ENCODE measurements around the gene KHDC3L. TPM values are rescaled to one million over a fixed set of nuclear protein-coding genes. Genes with fewer than 3 reads are reported as not detected.

KHDC3L gene
- not detected in 2 replicates for total RNA-seq

GRCh38 chr6:73362358-73362757 lies at the start of gene KHDC3L:
KHDC3L (plus strand) TSS chr6:73362658; CDS start chr6:73362730, 72 bp downstream.
- no peak for DNase-seq
- intact Hi-C loops (cut with micrococcal nuclease) = no loop called here
- Mint-ChIP-seq H3K9me3 (no peaks in the 10 kb centered on the region), H3K36me3 (ENCODE audit: low read depth) (no peaks in the 10 kb centered on the region), H3K27me3 (peaks cover 4% of the 10 kb centered on the region), H3K4me3 (no peak within 1 kb of the TSS), H3K4me1 (no peaks in the 10 kb centered on the region), H3K27ac (no peak within 1 kb of the TSS)

GRCh38 chr6:73314577-73315492 lies 47.6 kb upstream of the KHDC3L start:
- Mint-ChIP-seq H3K4me1 (peaks cover 10% of the 10 kb centered on the region), H3K27ac (no peak overlapping the region), H3K36me3 (ENCODE audit: low read depth) (peaks cover 7% of the 10 kb centered on the region), H3K27me3 (peaks cover 59% of the 10 kb centered on the region), H3K9me3 (peaks cover 18% of the 10 kb centered on the region), H3K4me3 (peak overlapping the region; percentile 62)
- no peak for DNase-seq
- intact Hi-C loops (cut with micrococcal nuclease) = no loop called here

GRCh38 chr6:73323323-73323722 lies 39.1 kb upstream of the KHDC3L start:
- intact Hi-C loops (cut with micrococcal nuclease) = loop anchor here (10.0 kb wide), 1 partner anchor 1789 kb away; no protein-coding TSS in a partner anchor
- DNase-seq = no peak
- Mint-ChIP-seq H3K4me1 (no peaks in the 10 kb centered on the region), H3K27ac (no peak overlapping the region), H3K27me3 (peaks cover 10% of the 10 kb centered on the region), H3K4me3 (no peak overlapping the region), H3K36me3 (ENCODE audit: low read depth) (no peaks in the 10 kb centered on the region), H3K9me3 (peaks cover under 1% of the 10 kb centered on the region)

- peaks cover 18% of the 10 kb centered on the region for H3K27me3 Mint-ChIP-seq
- H3K4me1 Mint-ChIP-seq = no peaks in the 10 kb centered on the region
- no peak for DNase-seq
- no peaks in the 10 kb centered on the region for H3K9me3 Mint-ChIP-seq
- no peaks in the 10 kb centered on the region for H3K36me3 Mint-ChIP-seq (ENCODE audit: low read depth)
- H3K27ac Mint-ChIP-seq = no peak overlapping the region
- intact Hi-C loops (cut with micrococcal nuclease) = loop anchor here (1.0 to 10.0 kb wide), 5 partner anchors 40 to 1791 kb away; no protein-coding TSS in a partner anchor
- H3K4me3 Mint-ChIP-seq = no peak overlapping the region
Observed at GRCh38 chr6:73325656-73326055, 36.8 kb upstream of the KHDC3L start.

GRCh38 chr6:73328790-73329189 lies 33.7 kb upstream of the KHDC3L start:
- Mint-ChIP-seq H3K4me3 (no peak overlapping the region), H3K27me3 (peaks cover 36% of the 10 kb centered on the region), H3K9me3 (no peaks in the 10 kb centered on the region), H3K36me3 (ENCODE audit: low read depth) (no peaks in the 10 kb centered on the region), H3K27ac (no peak overlapping the region), H3K4me1 (no peaks in the 10 kb centered on the region)
- DNase-seq = no peak
- intact Hi-C loops (cut with micrococcal nuclease) = loop anchor here (5.0 to 10.0 kb wide), 2 partner anchors 196 to 1794 kb away; no protein-coding TSS in a partner anchor

- Mint-ChIP-seq H3K36me3 (ENCODE audit: low read depth) (no peaks in the 10 kb centered on the region), H3K9me3 (no peaks in the 10 kb centered on the region), H3K4me3 (no peak overlapping the region), H3K4me1 (no peaks in the 10 kb centered on the region), H3K27ac (no peak overlapping the region), H3K27me3 (peaks cover 36% of the 10 kb centered on the region)
- intact Hi-C loops (cut with micrococcal nuclease) = loop anchor here (5.0 to 10.0 kb wide), 2 partner anchors 197 to 1794 kb away; no protein-coding TSS in a partner anchor
- DNase-seq = no peak
Observed at GRCh38 chr6:73329201-73329600, 33.3 kb upstream of the KHDC3L start.

- intact Hi-C loops (cut with micrococcal nuclease) = no loop called here
- no peaks in the 10 kb centered on the region for H3K36me3 Mint-ChIP-seq (ENCODE audit: low read depth)
- no peak overlapping the region for H3K27ac Mint-ChIP-seq
- H3K9me3 Mint-ChIP-seq = no peaks in the 10 kb centered on the region
- DNase-seq = no peak
- H3K4me3 Mint-ChIP-seq = no peak overlapping the region
- no peaks in the 10 kb centered on the region for H3K4me1 Mint-ChIP-seq
- H3K27me3 Mint-ChIP-seq = peaks cover 18% of the 10 kb centered on the region
Observed at GRCh38 chr6:73339340-73339739, 23.1 kb upstream of the KHDC3L start.

GRCh38 chr6:73340048-73340447 lies 22.4 kb upstream of the KHDC3L start:
- DNase-seq = no peak
- Mint-ChIP-seq H3K36me3 (ENCODE audit: low read depth) (no peaks in the 10 kb centered on the region), H3K4me3 (no peak overlapping the region), H3K9me3 (no peaks in the 10 kb centered on the region), H3K27ac (no peak overlapping the region), H3K27me3 (peaks cover 20% of the 10 kb centered on the region), H3K4me1 (no peaks in the 10 kb centered on the region)
- intact Hi-C loops (cut with micrococcal nuclease) = no loop called here

- Mint-ChIP-seq H3K4me3 (no peak overlapping the region), H3K27ac (no peak overlapping the region), H3K4me1 (no peaks in the 10 kb centered on the region), H3K36me3 (ENCODE audit: low read depth) (no peaks in the 10 kb centered on the region), H3K27me3 (peaks cover 20% of the 10 kb centered on the region), H3K9me3 (no peaks in the 10 kb centered on the region)
- intact Hi-C loops (cut with micrococcal nuclease) = no loop called here
- DNase-seq = no peak
Observed at GRCh38 chr6:73341335-73341734, 21.1 kb upstream of the KHDC3L start.

GRCh38 chr6:73342174-73342573 lies 20.3 kb upstream of the KHDC3L start:
- no peaks in the 10 kb centered on the region for H3K36me3 Mint-ChIP-seq (ENCODE audit: low read depth)
- no peak overlapping the region for H3K4me3 Mint-ChIP-seq
- DNase-seq = no peak
- H3K9me3 Mint-ChIP-seq = no peaks in the 10 kb centered on the region
- intact Hi-C loops (cut with micrococcal nuclease) = no loop called here
- H3K4me1 Mint-ChIP-seq = no peaks in the 10 kb centered on the region
- H3K27me3 Mint-ChIP-seq = peaks cover 22% of the 10 kb centered on the region
- no peak overlapping the region for H3K27ac Mint-ChIP-seq

- DNase-seq = no peak
- Mint-ChIP-seq H3K36me3 (ENCODE audit: low read depth) (no peaks in the 10 kb centered on the region), H3K9me3 (no peaks in the 10 kb centered on the region), H3K4me3 (no peak overlapping the region), H3K4me1 (no peaks in the 10 kb centered on the region), H3K27ac (no peak overlapping the region), H3K27me3 (peaks cover 30% of the 10 kb centered on the region)
- intact Hi-C loops (cut with micrococcal nuclease) = no loop called here
Observed at GRCh38 chr6:73343164-73343563, 19.3 kb upstream of the KHDC3L start.

- no peaks in the 10 kb centered on the region for H3K9me3 Mint-ChIP-seq
- intact Hi-C loops (cut with micrococcal nuclease) = no loop called here
Observed at GRCh38 chr6:73348550-73349204, 13.8 kb upstream of the KHDC3L start.

GRCh38 chr6:73349311-73349710 lies 13.1 kb upstream of the KHDC3L start:
- Mint-ChIP-seq H3K4me3 (no peak overlapping the region), H3K36me3 (ENCODE audit: low read depth) (no peaks in the 10 kb centered on the region), H3K4me1 (no peaks in the 10 kb centered on the region), H3K27ac (no peak overlapping the region), H3K9me3 (no peaks in the 10 kb centered on the region), H3K27me3 (peaks cover 47% of the 10 kb centered on the region)
- intact Hi-C loops (cut with micrococcal nuclease) = no loop called here
- DNase-seq = no peak

More at GRCh38 chr6:73348550-73349204, 13.8 kb upstream of the KHDC3L start:
- no peak for DNase-seq
- H3K36me3 Mint-ChIP-seq (ENCODE audit: low read depth) = no peaks in the 10 kb centered on the region
- no peaks in the 10 kb centered on the region for H3K4me1 Mint-ChIP-seq
- no peak overlapping the region for H3K27ac Mint-ChIP-seq
- H3K27me3 Mint-ChIP-seq = peaks cover 52% of the 10 kb centered on the region
- no peak overlapping the region for H3K4me3 Mint-ChIP-seq
